K562 (cell line): ENCODE measurements around the gene EPHB3. TPM values are rescaled to one million over a fixed set of nuclear protein-coding genes. Genes with fewer than 3 reads are reported as not detected.

ENCODE experiments used
- SOX6 ChIP-seq: fragments of 450-650 bp; IDR thresholded peaks from 2 replicates; pipeline ENCODE4 v1.6.1; 2014; ENCODE audit warnings: mild to moderate bottlenecking
- ZNF584 ChIP-seq: fragments of 200-800 bp; sonication (Bioruptor generic); IDR thresholded peaks from 2 replicates; pipeline ENCODE4 v1.6.1; 2016; ENCODE audit warnings: low read depth, mild to moderate bottlenecking, missing genetic modification characterization, missing compliant biosample characterization
- polyA plus RNA-seq, 8 experiments: library from polyadenylated mRNA; depleted of rRNA in 4 of 8; stranded (reverse) in 5 of 8; unstranded in 3 of 8; fragments of >200 nt; fragmentation: Nextera tagmentation in 2 of 8; fragmentation: Illumina TruSeq in 1 of 8; extraction: Ambion mirVana in 2 of 8; extraction: Trizol in 1 of 8; gene quantifications; 2 replicates each; pipeline versions ENCODE4 v1.2.1 to v1.2.3, GENCODE V29; 2011 to 2014; ENCODE audit warnings: inconsistent platforms in 1 of 8, missing spikeins in 1 of 8
- total RNA-seq, 7 experiments: library from RNA; depleted of rRNA in 6 of 7; stranded (reverse); fragments of >200 nt in 6 of 7; fragmentation: Illumina TruSeq in 2 of 7; extraction: Trizol in 2 of 7; gene quantifications; 2 replicates each; pipeline versions ENCODE4 v1.2.1 to v1.2.3, GENCODE V29; 2011 to 2021; ENCODE audit warnings: low replicate concordance in 1 of 7
- TF ChIP-seq, protein P1 (sequence below): IDR thresholded peaks from 2 replicates; pipeline ENCODE4 v1.6.1; 2012; ENCODE audit warnings: low read depth, low read length, improper control_type of control experiment, borderline replicate concordance
- TF ChIP-seq, protein P2 (sequence below), 2 experiments: fragments of 200-800 bp in 1 of 2; sonication (Bioruptor generic) in 1 of 2; sonication (generic) in 1 of 2; formaldehyde crosslinking in 1 of 2; IDR thresholded peaks in 1 of 2; conservative IDR thresholded peaks in 1 of 2; 2 replicates each; pipeline versions ENCODE4 v1.5.0 to v1.6.1; 2016 to 2020; ENCODE audit warnings: missing compliant biosample characterization in 1 of 2, missing genetic modification characterization in 1 of 2, missing genetic modification reagents in 1 of 2
- TF ChIP-seq, protein P3 (sequence below): fragments of 250-450 bp; sonication (Bioruptor Pico); IDR thresholded peaks from 2 replicates; pipeline ENCODE4 v1.5.1; 2021; ENCODE audit warnings: mild to moderate bottlenecking

EPHB3 gene
- total and polyA plus RNA-seq, 9 of the 15 experiments (the other 6 are each of a cell fraction or from before 2014, with no cell fraction given) = not detected

DNA sequence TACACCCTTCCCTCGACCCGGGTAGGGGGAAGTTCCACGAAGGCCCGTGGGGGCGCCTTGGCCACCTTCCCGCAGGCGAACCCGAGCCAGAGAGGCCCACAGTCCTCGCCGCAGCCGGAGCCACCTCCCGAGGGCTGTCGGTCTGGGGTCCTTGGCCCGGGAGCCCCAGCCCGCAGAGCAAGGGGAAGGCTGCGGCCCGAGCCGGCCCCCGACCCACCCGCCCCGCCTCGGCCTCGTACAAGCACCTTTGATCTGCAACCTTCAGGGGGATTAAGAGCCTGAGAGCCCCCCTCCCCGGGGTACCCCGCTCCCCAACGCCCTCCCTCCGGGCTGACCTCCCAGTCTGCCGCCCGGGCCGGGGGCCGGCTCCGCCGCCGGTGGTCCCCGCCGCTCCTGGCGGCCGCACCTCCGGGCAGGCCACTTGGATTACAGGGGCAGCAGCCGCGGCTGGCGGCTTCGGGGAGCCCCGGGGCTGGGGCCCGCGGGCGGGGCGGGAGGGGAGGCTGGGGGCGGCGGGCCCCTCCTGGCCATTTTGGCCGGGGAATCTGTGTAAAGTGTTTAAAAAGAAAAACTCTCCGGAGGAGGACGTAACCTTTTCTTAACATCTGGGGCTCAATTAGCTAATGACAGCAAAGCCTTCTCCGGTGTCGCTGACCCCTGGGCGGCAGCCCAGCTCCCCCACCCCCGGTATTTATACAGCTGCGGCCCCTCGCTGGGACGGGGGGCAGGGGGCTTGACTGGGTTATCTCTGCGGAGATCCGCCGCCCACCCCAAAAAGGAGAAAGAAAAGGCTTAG lies 40.2 kb downstream of the EPHB3 start (continued):
- TF ChIP-seq, protein P1, sequence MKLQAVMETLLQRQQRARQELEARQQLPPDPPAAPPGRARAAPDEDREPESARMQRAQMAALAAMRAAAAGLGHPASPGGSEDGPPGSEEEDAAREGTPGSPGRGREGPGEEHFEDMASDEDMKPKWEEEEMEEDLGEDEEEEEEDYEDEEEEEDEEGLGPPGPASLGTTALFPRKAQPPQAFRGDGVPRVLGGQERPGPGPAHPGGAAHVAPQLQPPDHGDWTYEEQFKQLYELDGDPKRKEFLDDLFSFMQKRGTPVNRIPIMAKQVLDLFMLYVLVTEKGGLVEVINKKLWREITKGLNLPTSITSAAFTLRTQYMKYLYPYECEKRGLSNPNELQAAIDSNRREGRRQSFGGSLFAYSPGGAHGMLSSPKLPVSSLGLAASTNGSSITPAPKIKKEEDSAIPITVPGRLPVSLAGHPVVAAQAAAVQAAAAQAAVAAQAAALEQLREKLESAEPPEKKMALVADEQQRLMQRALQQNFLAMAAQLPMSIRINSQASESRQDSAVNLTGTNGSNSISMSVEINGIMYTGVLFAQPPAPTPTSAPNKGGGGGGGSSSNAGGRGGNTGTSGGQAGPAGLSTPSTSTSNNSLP = no peak
- TF ChIP-seq, protein P2, sequence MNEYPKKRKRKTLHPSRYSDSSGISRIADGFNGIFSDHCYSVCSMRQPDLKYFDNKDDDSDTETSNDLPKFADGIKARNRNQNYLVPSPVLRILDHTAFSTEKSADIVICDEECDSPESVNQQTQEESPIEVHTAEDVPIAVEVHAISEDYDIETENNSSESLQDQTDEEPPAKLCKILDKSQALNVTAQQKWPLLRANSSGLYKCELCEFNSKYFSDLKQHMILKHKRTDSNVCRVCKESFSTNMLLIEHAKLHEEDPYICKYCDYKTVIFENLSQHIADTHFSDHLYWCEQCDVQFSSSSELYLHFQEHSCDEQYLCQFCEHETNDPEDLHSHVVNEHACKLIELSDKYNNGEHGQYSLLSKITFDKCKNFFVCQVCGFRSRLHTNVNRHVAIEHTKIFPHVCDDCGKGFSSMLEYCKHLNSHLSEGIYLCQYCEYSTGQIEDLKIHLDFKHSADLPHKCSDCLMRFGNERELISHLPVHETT (CRISPR knock-in tag; conservative IDR thresholded peaks at IDR 0.05 in 1 of 2, IDR thresholded peaks at IDR 0.05 in 1 of 2) = no peak
- TF ChIP-seq ZNF584 (no peak), SOX6 (no peak)
- TF ChIP-seq, protein P3, sequence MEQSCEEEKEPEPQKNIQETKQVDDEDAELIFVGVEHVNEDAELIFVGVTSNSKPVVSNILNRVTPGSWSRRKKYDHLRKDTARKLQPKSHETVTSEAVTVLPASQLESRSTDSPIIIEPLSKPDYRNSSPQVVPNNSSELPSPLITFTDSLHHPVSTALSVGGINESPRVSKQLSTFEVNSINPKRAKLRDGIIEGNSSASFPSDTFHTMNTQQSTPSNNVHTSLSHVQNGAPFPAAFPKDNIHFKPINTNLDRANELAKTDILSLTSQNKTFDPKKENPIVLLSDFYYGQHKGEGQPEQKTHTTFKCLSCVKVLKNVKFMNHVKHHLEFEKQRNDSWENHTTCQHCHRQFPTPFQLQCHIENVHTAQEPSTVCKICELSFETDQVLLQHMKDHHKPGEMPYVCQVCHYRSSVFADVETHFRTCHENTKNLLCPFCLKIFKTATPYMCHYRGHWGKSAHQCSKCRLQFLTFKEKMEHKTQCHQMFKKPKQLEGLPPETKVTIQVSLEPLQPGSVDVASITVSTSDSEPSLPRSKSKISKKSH (CRISPR knock-in tag) = no peak
